Hepatocyte (in vitro differentiated cells): Measurements from ENCODE around the gene CAMKK2. TPM values are rescaled to one million over a fixed set of nuclear protein-coding genes. Genes with fewer than 3 reads are reported as not detected.

ENCODE experiments used
- DNase-seq: peaks from one replicate; pipeline ENCODE4 v3.0.0-alpha.2; 2016; ENCODE audit warnings: low spot score
- H2AFZ ChIP-seq: fragments of 200-600 bp; sonication (generic); 2 replicates; pipeline ENCODE4 v1.6.0; 2016; ENCODE audit warnings: antibody characterized with exemption, mild to moderate bottlenecking
- H3K27ac ChIP-seq: fragments of 200-600 bp; sonication (generic); 2 replicates; pipeline ENCODE4 v1.5.1; 2016; ENCODE audit warnings: mild to moderate bottlenecking
- H3K27me3 ChIP-seq: fragments of 200-600 bp; sonication (generic); 2 replicates; pipeline ENCODE4 v1.6.1; 2016
- H3K36me3 ChIP-seq: fragments of 200-600 bp; sonication (generic); replicated peaks from 2 replicates; pipeline ENCODE4 v1.5.1; 2016; ENCODE audit warnings: low read depth; ENCODE audit not compliant: insufficient read depth
- H3K4me1 ChIP-seq: fragments of 200-600 bp; sonication (generic); 2 replicates; pipeline ENCODE4 v1.5.1; 2016; ENCODE audit warnings: mild to moderate bottlenecking, moderate library complexity; ENCODE audit not compliant: insufficient read depth
- H3K4me2 ChIP-seq: fragments of 200-600 bp; sonication (generic); 2 replicates; pipeline ENCODE4 v1.6.0; 2016
- H3K4me3 ChIP-seq: fragments of 200-600 bp; sonication (generic); 2 replicates; pipeline ENCODE4 v1.5.1; 2016; ENCODE audit warnings: mild to moderate bottlenecking
- H3K79me2 ChIP-seq: fragments of 200-600 bp; sonication (generic); 2 replicates; pipeline ENCODE4 v1.6.0; 2017; ENCODE audit warnings: mild to moderate bottlenecking
- H3K9me2 ChIP-seq: fragments of 200-600 bp; sonication (generic); replicated peaks from 2 replicates; pipeline ENCODE4 v1.6.0; 2017; ENCODE audit warnings: mild to moderate bottlenecking; ENCODE audit not compliant: insufficient read depth
- H3K9me3 ChIP-seq: fragments of 200-600 bp; sonication (generic); 2 replicates; pipeline ENCODE4 v1.5.1; 2016; ENCODE audit warnings: low read depth, mild to moderate bottlenecking
- H4K20me1 ChIP-seq: fragments of 200-600 bp; sonication (generic); 2 replicates; pipeline ENCODE4 v1.6.0; 2016; ENCODE audit warnings: mild to moderate bottlenecking; ENCODE audit not compliant: insufficient read depth, poor library complexity, severe bottlenecking
- EZH2 ChIP-seq: fragments of 200-600 bp; sonication (generic); IDR thresholded peaks from 2 replicates; pipeline ENCODE4 v1.6.1; 2016; ENCODE audit warnings: antibody characterized with exemption, mild to moderate bottlenecking, borderline replicate concordance
- EZH2phosphoT487 ChIP-seq: fragments of 200-600 bp; sonication (generic); IDR thresholded peaks from one replicate; pipeline ENCODE4 v1.6.1; 2018; ENCODE audit warnings: antibody characterized with exemption, mild to moderate bottlenecking, low read depth, moderate library complexity; ENCODE audit not compliant: unreplicated experiment, severe bottlenecking
- WGBS: methylation state at CpG from one replicate; pipeline ENCODE4 v1.1.6; 2016; ENCODE audit warnings: low lambda C conversion rate; ENCODE audit errors: missing lambda C conversion rate; 5-methylcytosine and 5-hydroxymethylcytosine counted together
- polyA plus RNA-seq: library from polyadenylated mRNA; unstranded; fragments of >200 nt; fragmentation: Nextera tagmentation; extraction: Ambion mirVana; gene quantifications from 2 replicates; pipeline ENCODE4 v1.2.1, GENCODE V29; 2016
- total RNA-seq: library from RNA; depleted of rRNA; stranded (reverse); fragments of >200 nt; gene quantifications from 2 replicates; pipeline ENCODE4 v1.2.3, GENCODE V29; 2014
- TF ChIP-seq, protein P1 (sequence below): fragments of 200-600 bp; sonication (generic); IDR thresholded peaks from 2 replicates; pipeline ENCODE4 v1.5.1; 2016; ENCODE audit warnings: antibody characterized with exemption, mild to moderate bottlenecking; ENCODE audit not compliant: poor library complexity

Gene CAMKK2
- total and polyA plus RNA-seq, 2 experiments from 2014 or later: 21.5 to 21.9 TPM

DNA sequence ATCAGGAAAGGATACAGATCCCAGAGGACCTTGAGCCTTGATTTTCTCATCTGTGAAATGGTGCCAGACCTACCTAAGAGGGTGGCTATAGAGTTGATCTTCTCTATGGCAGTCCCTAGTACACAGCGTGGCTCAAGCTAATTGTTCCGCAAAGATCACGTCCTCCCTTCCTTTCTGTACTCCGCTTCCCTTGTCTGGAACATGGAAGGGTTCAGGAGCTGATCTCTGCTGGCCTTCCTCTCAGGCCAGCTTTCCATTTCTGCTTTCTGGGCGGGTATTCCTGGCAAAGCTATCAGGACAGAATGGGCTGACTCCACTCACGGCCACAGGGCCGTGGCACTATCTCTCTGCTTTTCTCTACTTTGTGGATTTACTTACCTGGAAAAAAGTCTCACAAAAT lies 6.5 kb downstream of the CAMKK2 start:
- 96% methylated on average over 7 of the region's 7 CpGs for WGBS
- Histone ChIP-seq H3K36me3 (no peaks in the 10 kb centered on the region), H3K4me2 (no peak overlapping the region), H4K20me1 (peaks cover 6% of the 10 kb centered on the region), H3K9me3 (no peaks in the 10 kb centered on the region), H3K27me3 (no peaks in the 10 kb centered on the region), H3K79me2 (peaks cover 44% of the 10 kb centered on the region), H3K27ac (no peak overlapping the region), H2AFZ (no peak overlapping the region), H3K4me1 (peaks cover under 1% of the 10 kb centered on the region), H3K9me2 (no peaks in the 10 kb centered on the region), H3K4me3 (no peak overlapping the region)
- DNase-seq: no peak
- TF ChIP-seq EZH2phosphoT487: no peak
- TF ChIP-seq, protein P1, sequence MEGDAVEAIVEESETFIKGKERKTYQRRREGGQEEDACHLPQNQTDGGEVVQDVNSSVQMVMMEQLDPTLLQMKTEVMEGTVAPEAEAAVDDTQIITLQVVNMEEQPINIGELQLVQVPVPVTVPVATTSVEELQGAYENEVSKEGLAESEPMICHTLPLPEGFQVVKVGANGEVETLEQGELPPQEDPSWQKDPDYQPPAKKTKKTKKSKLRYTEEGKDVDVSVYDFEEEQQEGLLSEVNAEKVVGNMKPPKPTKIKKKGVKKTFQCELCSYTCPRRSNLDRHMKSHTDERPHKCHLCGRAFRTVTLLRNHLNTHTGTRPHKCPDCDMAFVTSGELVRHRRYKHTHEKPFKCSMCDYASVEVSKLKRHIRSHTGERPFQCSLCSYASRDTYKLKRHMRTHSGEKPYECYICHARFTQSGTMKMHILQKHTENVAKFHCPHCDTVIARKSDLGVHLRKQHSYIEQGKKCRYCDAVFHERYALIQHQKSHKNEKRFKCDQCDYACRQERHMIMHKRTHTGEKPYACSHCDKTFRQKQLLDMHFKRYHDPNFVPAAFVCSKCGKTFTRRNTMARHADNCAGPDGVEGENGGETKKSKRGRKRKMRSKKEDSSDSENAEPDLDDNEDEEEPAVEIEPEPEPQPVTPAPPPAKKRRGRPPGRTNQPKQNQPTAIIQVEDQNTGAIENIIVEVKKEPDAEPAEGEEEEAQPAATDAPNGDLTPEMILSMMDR: no peak
- no peak for TF ChIP-seq EZH2

DNA sequence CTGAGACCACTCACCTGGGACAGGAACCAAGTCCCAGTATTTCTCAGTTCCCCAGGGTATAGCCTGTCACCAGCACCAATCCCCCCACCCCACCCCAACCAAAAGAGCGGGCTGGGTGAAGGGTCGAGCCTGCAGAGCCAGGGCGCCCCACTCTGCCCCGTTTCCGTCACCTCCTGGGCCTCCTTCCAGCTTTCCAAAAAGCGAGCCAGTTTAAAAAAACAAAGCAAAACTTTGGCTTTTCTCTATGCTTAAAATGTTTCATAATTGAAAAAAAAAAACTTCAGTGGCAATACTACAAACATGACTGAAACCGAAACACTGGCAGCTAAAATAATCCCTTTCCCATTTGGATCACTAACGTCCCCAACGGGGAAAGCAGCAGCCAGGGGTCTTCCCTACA lies 7.5 kb downstream of the CAMKK2 start:
- no peaks in the 10 kb centered on the region for H4K20me1 ChIP-seq
- H3K36me3 ChIP-seq: no peaks in the 10 kb centered on the region
- H3K27ac ChIP-seq: no peak overlapping the region
- no peak overlapping the region for H3K4me3 ChIP-seq
- no peak overlapping the region for H2AFZ ChIP-seq
- H3K9me3 ChIP-seq: no peaks in the 10 kb centered on the region
- no peaks in the 10 kb centered on the region for H3K27me3 ChIP-seq
- no peak overlapping the region for H3K4me2 ChIP-seq
- whole genome bisulfite sequencing: 78% methylated on average over 9 of the region's 9 CpGs
- peaks cover 40% of the 10 kb centered on the region for H3K79me2 ChIP-seq
- H3K4me1 ChIP-seq: no peaks in the 10 kb centered on the region
- no peak for TF ChIP-seq EZH2phosphoT487
- no peak for TF ChIP-seq EZH2
- TF ChIP-seq, protein P1: no peak
- H3K9me2 ChIP-seq: no peaks in the 10 kb centered on the region
- DNase-seq: no peak

DNA sequence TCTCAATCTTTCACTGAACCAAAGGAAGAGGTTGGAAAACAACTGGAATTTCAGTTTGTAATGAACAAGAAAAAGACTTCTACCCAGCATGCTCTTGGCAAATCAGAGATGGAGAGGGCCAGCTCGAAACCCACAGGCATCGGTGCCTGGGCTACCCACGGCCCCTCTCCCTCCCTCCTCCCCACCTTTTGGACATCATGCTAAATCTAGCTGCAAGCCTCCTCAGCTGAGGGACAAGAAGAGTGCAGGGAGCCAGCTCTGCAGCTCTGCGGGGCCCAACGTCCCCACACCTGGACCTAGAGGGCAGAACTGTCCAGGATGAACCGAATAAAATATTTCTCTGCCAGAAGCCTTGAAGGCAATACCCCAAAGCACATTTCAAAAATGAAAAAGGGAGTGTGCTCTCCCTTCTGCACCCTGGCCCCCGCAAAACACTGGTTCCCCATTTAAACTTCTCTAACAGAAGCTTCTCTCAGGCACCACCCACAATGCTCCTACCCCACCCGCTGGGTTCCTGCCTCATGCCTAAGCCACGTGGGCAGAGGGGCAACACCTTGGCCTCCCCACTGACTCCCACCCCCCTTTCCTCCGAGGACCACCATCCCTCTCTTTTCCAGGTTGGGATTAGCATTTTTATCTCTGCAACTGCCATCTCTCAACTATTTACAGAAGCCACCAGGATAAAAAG lies 8.2 kb downstream of the CAMKK2 start:
- Histone ChIP-seq H3K27ac (no peak overlapping the region), H3K36me3 (no peaks in the 10 kb centered on the region), H3K79me2 (peaks cover 40% of the 10 kb centered on the region), H3K9me3 (no peaks in the 10 kb centered on the region), H3K4me1 (no peaks in the 10 kb centered on the region), H4K20me1 (no peaks in the 10 kb centered on the region), H3K9me2 (no peaks in the 10 kb centered on the region), H3K4me2 (no peak overlapping the region), H2AFZ (no peak overlapping the region), H3K27me3 (no peaks in the 10 kb centered on the region), H3K4me3 (no peak overlapping the region)
- TF ChIP-seq, protein P1: no peak
- TF ChIP-seq EZH2 (no peak), EZH2phosphoT487 (no peak)
- no peak for DNase-seq
- 64% methylated on average over 10 of the region's 10 CpGs for WGBS
